ENCODE measurements around the gene DCLK2.

Gene DCLK2

GRCh38 chr4:150209140-150209829 lies 131.0 kb downstream of the DCLK2 start:
- peak; percentile 74 for DNase-seq (ENCODE audit: low spot score)

GRCh38 chr4:150211016-150211415 lies 132.8 kb downstream of the DCLK2 start:
- DNase-seq (ENCODE audit: low spot score), result no peak

DNA sequence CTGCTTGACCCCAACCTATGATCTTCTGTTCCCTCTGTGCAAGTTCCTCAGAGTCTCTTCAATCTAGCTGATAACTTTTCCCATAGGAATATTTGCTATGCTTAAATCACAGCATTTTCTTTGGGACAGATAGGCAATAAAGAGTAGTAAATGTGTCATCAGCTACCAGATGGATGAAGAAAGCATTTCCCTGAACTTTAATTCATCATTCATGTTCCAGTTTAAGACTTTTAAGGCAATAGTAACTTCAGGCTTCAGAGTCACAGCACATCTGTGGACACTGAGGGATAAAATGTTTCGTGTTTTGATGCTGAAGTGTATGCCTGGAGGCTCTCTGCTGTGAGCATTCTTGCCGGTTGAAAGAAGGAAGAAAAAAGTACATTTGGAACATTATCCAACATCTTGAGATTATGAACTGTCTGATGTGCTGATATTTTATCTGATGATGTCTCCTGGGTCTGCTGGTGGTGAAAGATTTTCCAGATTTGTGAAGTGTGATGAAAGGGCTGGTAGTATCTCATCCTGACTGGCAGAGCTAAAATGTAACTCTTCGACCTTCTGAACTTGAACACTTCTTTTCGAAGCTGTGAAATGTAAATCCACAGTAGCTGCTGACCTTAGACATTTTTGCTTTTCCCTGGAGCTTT lies 133.7 kb downstream of the DCLK2 start:
- no peak for DNase-seq (ENCODE audit: low spot score)

DNA sequence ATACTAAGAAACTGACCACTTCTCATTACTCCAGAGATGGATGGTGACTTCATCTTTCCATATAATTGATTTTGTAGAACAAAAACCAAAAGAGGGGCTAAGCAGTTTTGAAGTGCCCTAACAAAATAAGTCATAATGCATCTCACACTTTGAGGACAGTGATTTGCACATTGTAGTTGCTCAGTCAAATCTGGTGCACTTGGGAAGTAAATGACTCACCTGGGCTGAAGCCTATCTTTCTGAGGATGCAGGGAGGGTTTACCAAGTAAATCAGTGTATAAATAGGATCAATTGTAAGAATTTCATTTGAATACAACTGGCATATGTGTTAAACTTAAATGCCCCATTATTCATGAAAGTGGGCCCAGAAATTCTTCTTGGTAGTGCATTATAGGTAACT lies 134.2 kb downstream of the DCLK2 start:
- no peak for DNase-seq (ENCODE audit: low spot score)

DNA sequence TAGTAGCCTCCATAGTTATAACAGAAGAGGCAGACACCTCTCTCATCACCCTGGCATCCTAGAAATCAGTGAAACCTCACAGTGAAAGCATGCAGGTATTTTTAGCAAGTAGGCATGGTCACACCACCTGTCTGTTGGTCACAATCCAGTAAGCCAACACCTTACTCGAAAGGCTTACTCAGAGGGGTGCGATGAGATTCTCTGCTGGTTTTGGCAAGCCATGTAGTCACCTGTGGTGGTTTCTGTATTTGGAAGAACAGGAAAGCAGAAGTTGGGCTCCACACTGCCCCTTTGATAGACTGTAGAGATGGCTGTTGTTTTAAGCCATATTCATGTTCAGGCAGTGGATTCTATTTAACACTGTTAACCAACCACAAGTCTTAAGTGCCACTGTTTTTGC lies 134.7 kb downstream of the DCLK2 start:
- DNase-seq (ENCODE audit: low spot score), result no peak

DNA sequence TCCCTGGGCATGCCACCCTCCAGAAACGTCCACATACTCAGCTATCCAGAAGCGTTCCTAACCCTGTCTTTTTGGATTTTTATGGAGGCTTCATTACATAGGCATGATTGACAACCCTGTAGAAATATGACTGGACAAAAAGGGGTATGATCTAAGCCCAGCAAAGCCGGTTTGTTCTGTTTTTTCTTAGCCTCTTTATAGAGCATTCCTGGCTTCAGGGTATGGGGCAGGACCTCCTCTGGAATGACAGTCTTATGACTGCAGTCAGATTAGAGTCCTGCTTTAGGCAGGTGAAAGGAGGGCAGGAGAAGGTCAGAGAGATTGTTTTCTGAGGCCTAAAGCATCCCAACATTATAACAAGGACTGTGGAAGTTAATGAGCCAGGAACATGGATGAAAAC lies 137.4 kb downstream of the DCLK2 start:
- no peak for DNase-seq (ENCODE audit: low spot score)

DNA sequence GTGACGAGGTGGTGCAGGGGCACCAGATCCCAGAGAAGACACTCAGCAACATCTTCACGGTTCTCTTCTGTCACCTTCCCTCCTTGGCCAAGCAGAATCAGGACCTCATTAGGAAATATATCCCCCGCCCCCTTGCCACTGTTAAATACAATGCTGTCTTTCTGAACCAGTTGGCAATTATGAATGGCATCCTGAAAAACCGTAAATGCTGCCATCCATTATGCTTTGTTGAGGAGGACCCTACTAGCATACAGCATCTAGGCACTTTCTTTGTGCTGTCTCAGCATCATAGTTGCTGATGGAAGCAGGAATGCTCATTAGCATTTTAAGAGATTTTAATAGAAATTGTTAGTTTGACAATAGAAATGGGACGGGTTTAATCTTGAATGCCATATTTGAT lies 138.5 kb downstream of the DCLK2 start:
- no peak for DNase-seq (ENCODE audit: low spot score)

- DNase-seq (ENCODE audit: low spot score), result peak; percentile 56
Observed at GRCh38 chr4:150217192-150217591, 138.9 kb downstream of the DCLK2 start.

- DNase-seq (ENCODE audit: low spot score), result no peak
Observed at GRCh38 chr4:150217808-150218207, 139.6 kb downstream of the DCLK2 start.

DNA sequence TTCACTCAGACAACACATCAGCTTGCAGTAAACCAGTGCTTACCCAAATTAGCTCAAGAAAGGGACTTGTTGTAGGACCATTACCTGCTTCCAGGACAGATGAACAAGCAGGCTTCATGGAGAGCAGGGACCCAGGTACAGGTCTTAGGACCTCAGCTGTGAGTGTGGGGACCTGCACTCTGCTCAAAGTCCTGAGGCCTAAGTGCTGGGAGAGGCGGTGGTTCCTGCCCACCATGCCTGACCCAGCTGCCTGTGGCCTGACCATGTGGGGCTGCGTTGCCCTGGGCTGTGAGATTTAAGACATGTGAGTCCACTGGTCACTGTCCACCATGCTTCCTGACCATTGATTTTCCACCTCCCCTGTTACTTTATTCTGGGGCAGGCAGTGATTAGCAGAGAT lies 140.2 kb downstream of the DCLK2 start:
- DNase-seq (ENCODE audit: low spot score), result no peak

GRCh38 chr4:150219841-150220240 lies 141.6 kb downstream of the DCLK2 start:
- no peak for DNase-seq (ENCODE audit: low spot score)

- no peak for DNase-seq (ENCODE audit: low spot score)
Observed at GRCh38 chr4:150224896-150225591, 146.8 kb downstream of the DCLK2 start.

DNA sequence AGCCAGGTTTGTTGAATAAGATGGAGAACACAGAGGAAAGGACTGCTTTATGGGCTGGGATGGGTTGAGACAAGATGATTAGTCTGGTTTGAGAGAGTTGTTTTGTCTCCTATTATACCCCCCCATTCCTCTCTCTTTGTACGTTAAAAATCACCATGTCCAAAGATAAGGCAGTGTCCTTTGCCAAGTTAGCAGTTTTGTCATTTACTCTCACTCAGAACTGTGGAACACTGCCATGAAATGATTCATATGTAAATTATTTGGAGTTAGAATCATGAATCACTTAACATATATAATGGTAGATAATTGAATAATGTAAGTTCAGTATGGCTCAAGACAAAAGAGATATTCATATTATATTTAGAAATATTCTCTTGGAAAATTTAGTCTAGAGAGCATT lies 151.3 kb downstream of the DCLK2 start:
- peak; percentile 80 for DNase-seq (ENCODE audit: low spot score)

- DNase-seq (ENCODE audit: low spot score), result no peak
Observed at GRCh38 chr4:150230561-150230960, 152.3 kb downstream of the DCLK2 start.

DNA sequence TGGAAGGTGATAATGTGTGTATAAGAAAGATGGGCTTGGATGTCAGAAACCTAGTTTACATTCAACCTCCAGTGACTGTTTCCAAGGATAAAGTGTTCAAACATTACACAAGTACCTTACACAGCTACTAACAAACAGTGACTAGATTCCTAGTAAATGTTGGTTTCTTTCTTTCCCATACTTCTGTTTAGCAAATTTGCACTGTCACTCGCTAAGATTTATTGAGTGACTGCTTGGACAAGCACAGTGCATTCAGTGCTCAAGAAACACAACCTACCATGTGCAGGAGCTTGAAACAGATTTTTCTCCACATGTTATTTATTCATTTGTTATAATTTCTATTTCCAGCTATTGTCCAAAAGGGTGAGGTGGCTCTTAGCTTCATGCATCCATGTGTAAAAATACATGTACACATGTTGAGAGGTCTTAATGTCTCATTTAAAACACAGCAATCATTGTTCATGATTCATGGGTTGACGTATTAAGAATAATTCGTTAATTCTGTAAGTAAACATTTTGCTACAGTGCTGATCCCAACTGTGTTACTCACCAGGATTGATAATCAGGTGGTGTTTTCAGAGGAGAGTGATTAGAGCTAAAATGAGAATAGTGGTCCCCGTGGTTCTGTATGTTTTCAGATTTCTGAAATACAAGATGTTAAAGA lies 153.0 kb downstream of the DCLK2 start:
- no peak for DNase-seq (ENCODE audit: low spot score)

DNA sequence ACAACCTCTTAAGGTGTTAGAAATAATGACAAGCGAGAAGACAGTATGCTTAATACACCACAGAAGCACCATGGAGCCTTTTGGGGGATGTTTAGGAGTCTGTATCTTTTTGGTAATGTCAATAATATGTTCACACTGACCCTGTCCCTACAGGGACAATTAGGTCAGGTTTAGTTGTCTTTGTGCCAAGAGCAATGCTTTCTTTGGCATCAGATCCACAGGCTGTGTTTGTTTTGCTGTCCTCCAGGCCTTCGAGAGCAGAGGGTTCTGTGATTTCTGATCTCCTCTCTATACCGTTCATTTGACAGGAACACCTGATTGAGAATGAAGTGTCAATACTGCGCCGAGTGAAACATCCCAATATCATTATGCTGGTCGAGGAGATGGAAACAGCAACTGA lies 153.8 kb downstream of the DCLK2 start:
- no peak for DNase-seq (ENCODE audit: low spot score)

- DNase-seq (ENCODE audit: low spot score), result no peak
Observed at GRCh38 chr4:150234246-150234645, 156.0 kb downstream of the DCLK2 start.

GRCh38 chr4:150235317-150235716 lies 157.1 kb downstream of the DCLK2 start:
- no peak for DNase-seq (ENCODE audit: low spot score)

DNA sequence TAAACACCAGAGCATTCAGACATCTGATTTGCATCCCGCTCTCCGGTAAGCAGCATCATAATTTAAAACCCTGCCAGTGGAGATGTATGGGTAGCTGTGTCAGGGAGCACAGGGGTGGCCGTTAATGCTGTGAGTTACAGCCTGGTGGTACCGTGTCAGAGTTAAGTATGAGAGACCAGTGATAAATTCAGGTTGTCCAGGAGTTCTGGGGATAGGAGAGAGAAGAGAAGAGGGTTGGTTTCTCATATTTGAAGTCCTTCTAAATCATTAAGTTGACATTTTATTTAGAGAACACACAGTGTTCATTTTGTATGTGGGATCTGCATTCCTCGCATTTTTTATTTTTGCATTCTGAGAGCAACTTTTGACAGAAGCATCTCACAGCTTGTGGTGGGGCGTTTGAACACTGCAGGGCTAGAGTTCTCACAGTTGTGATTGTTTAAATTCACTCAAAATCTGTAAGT lies 157.6 kb downstream of the DCLK2 start:
- no peak for DNase-seq (ENCODE audit: low spot score)

DNA sequence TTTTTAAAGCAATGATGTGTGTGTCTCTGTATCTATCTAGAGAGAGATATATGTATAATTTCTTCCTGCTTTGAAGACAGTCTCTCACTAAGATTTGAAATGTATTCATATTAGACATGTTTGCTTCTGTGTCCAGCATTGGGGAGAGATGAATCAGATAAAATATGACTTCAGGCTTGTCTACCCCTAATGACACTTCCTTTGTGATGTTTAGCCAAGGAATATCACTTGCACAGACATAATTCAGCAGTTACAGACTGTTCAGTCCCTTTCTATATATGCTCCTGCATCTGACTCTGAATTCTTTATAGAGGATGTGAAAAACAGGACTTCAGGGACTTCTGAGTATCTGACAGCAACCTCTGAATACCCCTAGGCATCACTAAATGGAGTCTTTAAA lies 158.4 kb downstream of the DCLK2 start:
- no peak for DNase-seq (ENCODE audit: low spot score)

DNA sequence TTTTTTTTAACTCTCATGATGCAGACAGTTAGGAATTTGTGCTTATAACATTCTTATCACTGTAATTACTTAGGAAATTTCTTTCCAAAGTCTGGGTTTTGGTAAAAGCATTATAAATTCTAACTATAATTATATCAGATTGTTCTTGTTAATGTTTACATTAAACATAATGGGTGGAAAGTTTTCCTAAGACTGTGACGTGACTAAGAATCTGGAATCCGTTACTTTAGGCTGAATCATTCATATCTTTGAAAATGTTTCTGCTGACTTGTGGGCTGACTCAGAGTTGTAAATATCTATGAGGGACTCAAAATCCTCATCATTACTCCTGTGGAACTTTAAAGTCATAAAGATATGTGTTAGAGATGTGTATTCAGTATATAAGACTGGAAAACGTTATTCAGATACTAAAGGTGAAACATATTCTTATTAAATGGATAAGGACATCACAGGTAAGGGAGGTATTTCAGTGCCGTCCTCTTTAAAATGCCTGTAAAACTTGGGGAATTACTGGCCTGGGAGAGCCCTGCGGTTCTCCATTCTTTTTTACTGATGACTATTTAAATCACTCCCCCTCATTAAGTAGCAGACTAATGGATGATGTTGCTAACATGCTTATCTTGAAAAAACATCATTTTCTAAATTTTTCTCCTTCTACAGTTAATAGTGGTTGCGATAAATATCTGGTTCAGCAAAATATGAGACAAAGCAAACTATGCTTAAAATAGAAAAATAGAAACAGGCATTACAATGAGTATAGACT lies 159.0 kb downstream of the DCLK2 start:
- peak; percentile 62 for DNase-seq (ENCODE audit: low spot score)

- DNase-seq (ENCODE audit: low spot score), result no peak
Observed at GRCh38 chr4:150238591-150238990, 160.3 kb downstream of the DCLK2 start.
